ENCODE measurements around the gene ARMH3. TPM values are rescaled to one million over a fixed set of nuclear protein-coding genes. Genes with fewer than 3 reads are reported as not detected.

Gene ARMH3
- total RNA-seq, 1 experiment from 2014 or later = 12.8 TPM

DNA sequence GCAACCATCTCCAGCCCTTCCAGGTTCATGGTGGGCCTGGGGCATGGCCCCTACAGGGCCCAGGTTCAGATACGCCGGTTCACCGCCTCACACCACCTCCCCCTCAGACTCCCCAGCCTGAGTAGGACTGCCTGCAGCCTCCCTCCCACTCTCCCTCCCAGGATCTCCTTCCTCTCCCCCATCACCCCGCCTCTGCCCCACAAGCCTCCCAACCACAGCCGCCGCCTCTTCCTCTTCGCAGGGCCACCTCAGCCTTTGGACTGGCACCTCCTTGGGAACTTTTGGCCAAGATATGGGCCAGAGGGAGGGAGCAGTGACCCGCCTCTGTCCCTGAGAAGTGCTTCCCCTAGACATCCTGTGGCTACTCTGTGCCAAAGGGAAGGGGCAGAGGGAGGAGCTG lies 221.6 kb downstream of the ARMH3 start:
- ChIA-PET POLR2A (ENCODE audit: unreplicated experiment) (no interaction called here), CTCF (no interaction called here)
- Histone ChIP-seq H3K4me1 (replicated peaks; ENCODE audit: insufficient read depth) (0 out of 2 replicates have a peak, but pooled peaks cover 9% of the 10 kb centered on the region), H3K36me3 (ENCODE audit: low read depth) (no peaks in the 10 kb centered on the region), H3K9me3 (ENCODE audit: insufficient read depth, low read depth) (no peaks in the 10 kb centered on the region), H2AFZ (no peak overlapping the region), H3K9me2 (ENCODE audit: insufficient read depth) (no peaks in the 10 kb centered on the region), H3K79me2 (ENCODE audit: low read depth) (no peaks in the 10 kb centered on the region), H3K27ac (no peak overlapping the region), H3K27me3 (ENCODE audit: insufficient read depth, low read depth) (no peaks in the 10 kb centered on the region), H3K4me2 (no peak overlapping the region), H4K20me1 (ENCODE audit: insufficient read depth) (no peaks in the 10 kb centered on the region), H3F3A (ENCODE audit: insufficient read depth, low read depth) (no peaks in the 10 kb centered on the region; the same call in 1 of the 2 replicates), H3K4me3 (no peak overlapping the region)
- no peak for DNase-seq
- no TSS peak for BruUV-seq (replicated peaks)
- intact Hi-C loops (cut with micrococcal nuclease; ENCODE audit: unreplicated experiment) = no loop called here
- TF ChIP-seq, protein P1, sequence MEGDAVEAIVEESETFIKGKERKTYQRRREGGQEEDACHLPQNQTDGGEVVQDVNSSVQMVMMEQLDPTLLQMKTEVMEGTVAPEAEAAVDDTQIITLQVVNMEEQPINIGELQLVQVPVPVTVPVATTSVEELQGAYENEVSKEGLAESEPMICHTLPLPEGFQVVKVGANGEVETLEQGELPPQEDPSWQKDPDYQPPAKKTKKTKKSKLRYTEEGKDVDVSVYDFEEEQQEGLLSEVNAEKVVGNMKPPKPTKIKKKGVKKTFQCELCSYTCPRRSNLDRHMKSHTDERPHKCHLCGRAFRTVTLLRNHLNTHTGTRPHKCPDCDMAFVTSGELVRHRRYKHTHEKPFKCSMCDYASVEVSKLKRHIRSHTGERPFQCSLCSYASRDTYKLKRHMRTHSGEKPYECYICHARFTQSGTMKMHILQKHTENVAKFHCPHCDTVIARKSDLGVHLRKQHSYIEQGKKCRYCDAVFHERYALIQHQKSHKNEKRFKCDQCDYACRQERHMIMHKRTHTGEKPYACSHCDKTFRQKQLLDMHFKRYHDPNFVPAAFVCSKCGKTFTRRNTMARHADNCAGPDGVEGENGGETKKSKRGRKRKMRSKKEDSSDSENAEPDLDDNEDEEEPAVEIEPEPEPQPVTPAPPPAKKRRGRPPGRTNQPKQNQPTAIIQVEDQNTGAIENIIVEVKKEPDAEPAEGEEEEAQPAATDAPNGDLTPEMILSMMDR (conservative IDR thresholded peaks at IDR 0.05) = no peak
- TF ChIP-seq EZH2 (IDR thresholded peaks at IDR 0.05; ENCODE audit: low read depth) = no peak

DNA sequence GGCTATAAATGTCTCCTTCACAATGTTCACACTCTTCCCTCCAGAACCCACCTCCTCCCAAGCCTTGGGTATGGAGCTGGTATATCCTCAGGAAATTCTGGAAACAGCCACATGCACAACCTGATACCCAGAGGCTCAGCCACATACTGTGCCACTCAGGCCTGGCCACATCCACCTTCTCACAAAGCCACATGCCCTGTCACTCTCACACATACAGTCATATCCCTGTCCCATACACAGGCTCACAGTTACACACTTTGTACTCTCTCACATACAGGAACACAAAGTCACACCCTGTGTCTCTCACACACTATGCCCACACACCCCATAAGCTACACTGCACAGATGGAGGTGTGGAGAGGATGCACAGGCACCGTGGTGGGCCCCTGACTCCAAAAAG lies 222.5 kb downstream of the ARMH3 start:
- H3K79me2 ChIP-seq (ENCODE audit: low read depth) = no peaks in the 10 kb centered on the region
- DNase-seq = no peak
- no peaks in the 10 kb centered on the region for H3K27me3 ChIP-seq (ENCODE audit: insufficient read depth, low read depth)
- H2AFZ ChIP-seq = no peak overlapping the region
- H3F3A ChIP-seq (ENCODE audit: insufficient read depth, low read depth) = no peaks in the 10 kb centered on the region; the same call in 1 of the 2 replicates
- no peaks in the 10 kb centered on the region for H3K36me3 ChIP-seq (ENCODE audit: low read depth)
- 0 out of 2 replicates have a peak, but pooled peaks cover 9% of the 10 kb centered on the region for H3K4me1 ChIP-seq (replicated peaks; ENCODE audit: insufficient read depth)
- TF ChIP-seq EZH2 (IDR thresholded peaks at IDR 0.05; ENCODE audit: low read depth) = no peak
- TF ChIP-seq, protein P1 (conservative IDR thresholded peaks at IDR 0.05) = no peak
- no peak overlapping the region for H3K4me2 ChIP-seq
- H3K9me2 ChIP-seq (ENCODE audit: insufficient read depth) = no peaks in the 10 kb centered on the region
- POLR2A ChIA-PET (ENCODE audit: unreplicated experiment) = no interaction called here
- no peaks in the 10 kb centered on the region for H3K9me3 ChIP-seq (ENCODE audit: insufficient read depth, low read depth)
- CTCF ChIA-PET = interaction anchor here (0.6 kb wide), 1 partner anchor 281 kb away, joined by 4 read pairs; no protein-coding TSS in a partner anchor
- intact Hi-C loops (cut with micrococcal nuclease; ENCODE audit: unreplicated experiment) = no loop called here
- H3K4me3 ChIP-seq = no peak overlapping the region
- H3K27ac ChIP-seq = no peak overlapping the region
- BruUV-seq (replicated peaks) = no TSS peak
- H4K20me1 ChIP-seq (ENCODE audit: insufficient read depth) = no peaks in the 10 kb centered on the region

DNA sequence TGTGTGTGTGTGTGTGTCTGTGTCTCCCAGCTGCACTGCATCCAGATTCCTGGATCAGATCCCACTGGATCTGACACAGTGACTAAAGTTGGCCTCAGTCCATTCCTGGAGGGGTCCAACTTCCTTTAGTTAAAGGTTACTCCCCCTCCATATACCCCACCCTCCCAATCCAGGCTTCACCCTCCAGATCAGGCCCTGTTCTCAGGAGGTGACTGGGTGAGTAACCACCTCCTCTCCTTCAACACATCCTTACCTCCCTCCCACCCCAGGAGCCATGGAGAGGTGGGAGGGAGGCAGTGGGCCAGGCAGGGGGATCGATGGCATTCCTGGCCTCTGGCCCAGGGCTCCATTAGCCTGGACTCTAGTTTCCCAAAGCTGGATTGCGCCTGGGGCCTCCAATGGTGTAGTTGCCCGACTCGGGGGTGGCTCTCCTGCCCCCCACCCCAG lies 223.6 kb downstream of the ARMH3 start:
- no peaks in the 10 kb centered on the region for H3K9me2 ChIP-seq (ENCODE audit: insufficient read depth)
- H3K4me1 ChIP-seq (replicated peaks; ENCODE audit: insufficient read depth) = 0 out of 2 replicates have a peak, but pooled peaks cover 9% of the 10 kb centered on the region
- H3K27ac ChIP-seq = no peak overlapping the region
- H3K9me3 ChIP-seq (ENCODE audit: insufficient read depth, low read depth) = no peaks in the 10 kb centered on the region
- POLR2A ChIA-PET (ENCODE audit: unreplicated experiment) = no interaction called here
- H2AFZ ChIP-seq = no peak overlapping the region
- no peak overlapping the region for H3K4me3 ChIP-seq
- CTCF ChIA-PET = no interaction called here
- H3K4me2 ChIP-seq = no peak overlapping the region
- no peaks in the 10 kb centered on the region for H3K36me3 ChIP-seq (ENCODE audit: low read depth)
- TF ChIP-seq, protein P1 (conservative IDR thresholded peaks at IDR 0.05) = no peak
- TF ChIP-seq EZH2 (IDR thresholded peaks at IDR 0.05; ENCODE audit: low read depth) = no peak
- no peaks in the 10 kb centered on the region; the same call in 1 of the 2 replicates for H3F3A ChIP-seq (ENCODE audit: insufficient read depth, low read depth)
- intact Hi-C loops (cut with micrococcal nuclease; ENCODE audit: unreplicated experiment) = no loop called here
- DNase-seq = no peak
- no peaks in the 10 kb centered on the region for H4K20me1 ChIP-seq (ENCODE audit: insufficient read depth)
- H3K79me2 ChIP-seq (ENCODE audit: low read depth) = no peaks in the 10 kb centered on the region
- H3K27me3 ChIP-seq (ENCODE audit: insufficient read depth, low read depth) = no peaks in the 10 kb centered on the region
- BruUV-seq (replicated peaks) = no TSS peak

All from PC-9 (cell line).